Heart right ventricle (tissue), 16 donors: ENCODE results near the gene LRRN2. TPM values are rescaled to one million over a fixed set of nuclear protein-coding genes. Genes with fewer than 3 reads are reported as not detected.

Experiments
- ATAC-seq, 8 donors: fragments of 200-7000 bp; cut with Tn5 transposase; one replicate each; pipeline ENCODE4 v1.9.1; 2020; ENCODE audit warnings: mild to moderate bottlenecking in 8 of 8, moderate library complexity in 8 of 8, moderate number of reproducible peaks in 1 of 8
- DNase-seq, 2 donors: peaks; one replicate each; pipeline ENCODE4 v3.0.0-alpha.2; 2020
- H3K27ac ChIP-seq, 10 donors: fragments of 200-600 bp; sonication (generic) in 2 of 10; one replicate each; pipeline versions ENCODE4 v1.5.0 to v1.8.0; 2020 to 2022; ENCODE audit warnings: mild to moderate bottlenecking in 3 of 10
- H3K27me3 ChIP-seq, 7 donors: fragments of 200-600 bp; one replicate each; pipeline ENCODE4 v1.8.0; 2021 to 2022; ENCODE audit warnings: mild to moderate bottlenecking in 2 of 7
- H3K36me3 ChIP-seq, 9 donors: fragments of 200-600 bp; sonication (generic) in 1 of 9; one replicate each; pipeline versions ENCODE4 v1.5.0 to v1.8.0; 2020 to 2022; ENCODE audit warnings: mild to moderate bottlenecking in 2 of 9
- H3K4me1 ChIP-seq, 9 donors: fragments of 200-600 bp; sonication (generic) in 1 of 9; one replicate each; pipeline versions ENCODE4 v1.5.0 to v1.8.0; 2020 to 2022; ENCODE audit warnings: mild to moderate bottlenecking in 4 of 9
- H3K4me3 ChIP-seq, 10 donors: fragments of 200-600 bp; sonication (generic) in 2 of 10; one replicate each; pipeline versions ENCODE4 v1.5.0 to v1.8.0; 2020 to 2022; ENCODE audit warnings: mild to moderate bottlenecking in 7 of 10, moderate library complexity in 2 of 10
- H3K9me3 ChIP-seq, 11 donors: fragments of 200-600 bp in 10 of 11; sonication (generic) in 2 of 11; one replicate each; pipeline versions ENCODE4 v1.5.0 to v1.8.0; 2013 to 2022; ENCODE audit warnings: mild to moderate bottlenecking in 2 of 11, control low read depth in 1 of 11, moderate library complexity in 1 of 11
- CTCF ChIP-seq, 9 donors: fragments of 200-600 bp; sonication (generic) in 2 of 9; IDR thresholded peaks; one replicate each; pipeline versions ENCODE4 v1.5.0 to v1.8.0; 2021 to 2022; ENCODE audit warnings: antibody characterized with exemption in 9 of 9, mild to moderate bottlenecking in 5 of 9, moderate library complexity in 1 of 9
- WGBS, 2 donors: extraction: QIAGEN DNeasy Blood & Tissue Kit; methylation state at CpG; one replicate each; pipeline ENCODE4 v1.1.7; 2013; ENCODE audit warnings: inconsistent platforms in 1 of 2; 5-methylcytosine and 5-hydroxymethylcytosine counted together
- intact Hi-C, 10 donors: fragments of 100-400 bp; cut with DNase I; formaldehyde crosslinking; loops; one replicate each; pipeline versions ENCODE4 v1.11.1 to v1.14.2; 2022
- polyA plus RNA-seq, 2 donors: library from polyadenylated mRNA; stranded (reverse); fragments of 200-250 nt; gene quantifications; one replicate each; pipeline ENCODE4 v1.2.3, GENCODE V29; 2013
- total RNA-seq, 10 donors: library from RNA; stranded (reverse); fragmentation: NEBNext Ultra II Directional in 3 of 10; extraction: Animal tissue kit (Norgen Biotek cat#: 25700) in 3 of 10; gene quantifications; one replicate each; pipeline versions ENCODE4 v1.2.1 to v1.2.4, GENCODE V29; 2021 to 2023
- donor health status: Arrhythmogenic right ventricular cardiomyopathy.
- donor health status: ischemic (EF 13 %, LVEDD 7.1; RV severe dilation, severe dysfunction).
- donor health status: healthy with polysubstance abuse.
- donor health status: DM: no; HTN: yes; CAD: no.
- donor health status: DM: no; HTN: no; CAD: no.
- donor health status: ischemic (EF 25% LVEDD 6.9; RV normal size, moderate dysfunction).
- donor health status: ischemic (EF 25% LVEDD 5.7; RV mildly dilated, moderate dysfunction).
- donor health status: healthy.
- donor health status: DM: yes; HTN: yes; CAD: no.
- donor health status: Ischemic cardiomyopathy.
- donor health status: ischemic (EF 35%, LVEDD 5.7; RV mildly dilated, moderate dysfunction).
- donor health status: nonischemic (EF 11% LVEDD 7.7; RV severe dilation, severe dysfunction).
- donor health status: DM: yes; HTN: yes; CAD: no.
- donor health status: PGD.
- donor health status: ischemic (EF 29% LVEDD 5.4; RV normal size, mild dysfunction).
- donor health status: nonischemic (EF 23%, LVEDD 6.1; RV moderate dilation, normal function).

Gene LRRN2
- total and polyA plus RNA-seq, 12 donors, result 0.73 to 2.9 (median 1.1) TPM

- no peak overlapping the region for H3K4me3 ChIP-seq
- intact Hi-C loops, result no loop called here
- 88 to 90% methylated on average over 17 of the region's 17 CpGs for WGBS, 2 donors
- no peak for TF ChIP-seq CTCF (IDR thresholded peaks at IDR 0.05)
- H3K4me1 ChIP-seq, result no peaks in the 10 kb centered on the region
- DNase-seq (no peak), ATAC-seq (no peak)
- no peak overlapping the region for H3K27ac ChIP-seq
- peaks cover 0 to 29% (median 6%) of the 10 kb centered on the region in 7 donors for H3K27me3 ChIP-seq
- no peaks in the 10 kb centered on the region for H3K36me3 ChIP-seq
- H3K9me3 ChIP-seq, result no peaks in the 10 kb centered on the region
These were observed 11.1 kb upstream of the LRRN2 start for GRCh38 chr1:204696606-204697005.

- DNase-seq (no peak), ATAC-seq (no peak)
- intact Hi-C loops, result no loop called here
- no peak for TF ChIP-seq CTCF (IDR thresholded peaks at IDR 0.05)
- H3K9me3 ChIP-seq, result no peaks in the 10 kb centered on the region
- H3K27me3 ChIP-seq, result peaks cover 0 to 29% (median 7%) of the 10 kb centered on the region in 7 donors
- H3K4me1 ChIP-seq, result no peaks in the 10 kb centered on the region
- no peak overlapping the region for H3K27ac ChIP-seq
- H3K4me3 ChIP-seq, result no peak overlapping the region
- WGBS, 2 donors, result 80% methylated on average over 5 of the region's 5 CpGs
- no peaks in the 10 kb centered on the region for H3K36me3 ChIP-seq
These were observed 10.2 kb upstream of the LRRN2 start for GRCh38 chr1:204695692-204696091.

- ATAC-seq (no peak), DNase-seq (no peak)
- TF ChIP-seq CTCF (IDR thresholded peaks at IDR 0.05), result no peak
- Histone ChIP-seq H3K4me3 (no peak overlapping the region), H3K4me1 (no peaks in the 10 kb centered on the region), H3K36me3 (no peaks in the 10 kb centered on the region), H3K27me3 (peaks cover 0 to 29% (median 7%) of the 10 kb centered on the region in 7 donors), H3K9me3 (no peaks in the 10 kb centered on the region), H3K27ac (no peak overlapping the region)
- intact Hi-C loops, result no loop called here
- WGBS, 2 donors, result 72 to 77% methylated on average over 7 of the region's 7 CpGs
These were observed 8.6 kb upstream of the LRRN2 start for GRCh38 chr1:204694145-204694544.

- 54 to 74% methylated on average over 7 of the region's 7 CpGs for WGBS, 2 donors
- intact Hi-C loops, result no loop called here
These were observed 7.4 kb upstream of the LRRN2 start for GRCh38 chr1:204692841-204693356.

More at GRCh38 chr1:204692841-204693356, 7.4 kb upstream of the LRRN2 start:
- Histone ChIP-seq H3K27ac (no peak overlapping the region), H3K36me3 (no peaks in the 10 kb centered on the region), H3K4me1 (no peaks in the 10 kb centered on the region), H3K9me3 (no peaks in the 10 kb centered on the region), H3K4me3 (no peak overlapping the region), H3K27me3 (peaks cover 0 to 33% (median 16%) of the 10 kb centered on the region in 7 donors)
- TF ChIP-seq CTCF (IDR thresholded peaks at IDR 0.05), result no peak
- ATAC-seq (no peak), DNase-seq (no peak)
